Measurements from ENCODE around the gene SMU1.

Gene SMU1

GRCh38 chr9:33076046-33077004 lies at the start of gene SMU1:
Gene SMU1 (minus strand): TSS chr9:33076674. CDS start chr9:33076608, 66 bp downstream.
- ATAC-seq: peak; percentile 96
- TF ChIP-seq TSHZ2 (CRISPR knock-in tag; IDR thresholded peaks at IDR 0.05): no peak
- TF ChIP-seq SNAI2 (CRISPR knock-in tag; IDR thresholded peaks at IDR 0.05): 0 out of 2 replicates have a peak, but pooled peaks have one; percentile 42

GRCh38 chr9:33125461-33125860 lies 49.0 kb upstream of the SMU1 start:
- TF ChIP-seq ZC3H10 (CRISPR knock-in tag; IDR thresholded peaks at IDR 0.05) (no peak), SNAI2 (CRISPR knock-in tag; IDR thresholded peaks at IDR 0.05) (no peak), BACH2 (CRISPR knock-in tag; IDR thresholded peaks at IDR 0.05; ENCODE audit: borderline replicate concordance) (no peak), PATZ1 (CRISPR knock-in tag; IDR thresholded peaks at IDR 0.05; ENCODE audit: borderline replicate concordance) (no peak), ZNF70 (CRISPR knock-in tag; IDR thresholded peaks at IDR 0.05) (no peak), RARB (CRISPR knock-in tag; IDR thresholded peaks at IDR 0.05) (no peak), ISL1 (CRISPR knock-in tag; IDR thresholded peaks at IDR 0.05) (no peak), CSRNP3 (CRISPR knock-in tag; IDR thresholded peaks at IDR 0.05) (no peak), ESRRG (CRISPR knock-in tag; IDR thresholded peaks at IDR 0.05) (no peak), ZNF565 (CRISPR knock-in tag; conservative IDR thresholded peaks at IDR 0.05; ENCODE audit: low read depth) (no peak), ZFP3 (CRISPR knock-in tag; IDR thresholded peaks at IDR 0.05) (no peak)
- no peak for ATAC-seq

- TF ChIP-seq TSHZ2 (CRISPR knock-in tag; IDR thresholded peaks at IDR 0.05): no peak
- no peak for TF ChIP-seq ESRRG (CRISPR knock-in tag; IDR thresholded peaks at IDR 0.05)
- TF ChIP-seq ARNTL (CRISPR knock-in tag; IDR thresholded peaks at IDR 0.05; ENCODE audit: borderline replicate concordance, low read depth): no peak
- no peak for TF ChIP-seq ZNF8 (CRISPR knock-in tag; IDR thresholded peaks at IDR 0.05)
- TF ChIP-seq CSRNP3 (CRISPR knock-in tag; IDR thresholded peaks at IDR 0.05): no peak
- no peak for TF ChIP-seq CREB5 (CRISPR knock-in tag; IDR thresholded peaks at IDR 0.05; ENCODE audit: low read depth)
- no peak for TF ChIP-seq OSR1 (CRISPR knock-in tag; IDR thresholded peaks at IDR 0.05)
- TF ChIP-seq TOX (CRISPR knock-in tag; IDR thresholded peaks at IDR 0.05; ENCODE audit: borderline replicate concordance): no peak
- no peak for TF ChIP-seq PATZ1 (CRISPR knock-in tag; IDR thresholded peaks at IDR 0.05; ENCODE audit: borderline replicate concordance)
- TF ChIP-seq ZC3H10 (CRISPR knock-in tag; IDR thresholded peaks at IDR 0.05): no peak
- TF ChIP-seq CSDC2 (CRISPR knock-in tag; IDR thresholded peaks at IDR 0.05): no peak
- no peak for TF ChIP-seq ZNF565 (CRISPR knock-in tag; conservative IDR thresholded peaks at IDR 0.05; ENCODE audit: low read depth)
- ATAC-seq: peak; percentile 40; the same call in 1 of the 3 replicates
Measured at GRCh38 chr9:33124751-33125381, 48.4 kb upstream of the SMU1 start.
